Activated CD8-positive, alpha-beta memory T cell treated with anti-CD3 and anti-CD28 coated beads for 24 hours (primary cell): ENCODE results near the gene RGS6.

Experiments used
- DNase-seq: peaks from one replicate; pipeline ENCODE4 v3.0.0-alpha.2; 2020

Gene RGS6

GRCh38 chr14:72512925-72513324 lies 580.7 kb downstream of the RGS6 start:
- no peak for DNase-seq

GRCh38 chr14:72513346-72513745 lies 581.1 kb downstream of the RGS6 start:
- no peak for DNase-seq

GRCh38 chr14:72513965-72514659 lies 581.9 kb downstream of the RGS6 start:
- DNase-seq, result no peak

- DNase-seq, result no peak
These were observed 582.4 kb downstream of the RGS6 start for GRCh38 chr14:72514660-72515025.

DNA sequence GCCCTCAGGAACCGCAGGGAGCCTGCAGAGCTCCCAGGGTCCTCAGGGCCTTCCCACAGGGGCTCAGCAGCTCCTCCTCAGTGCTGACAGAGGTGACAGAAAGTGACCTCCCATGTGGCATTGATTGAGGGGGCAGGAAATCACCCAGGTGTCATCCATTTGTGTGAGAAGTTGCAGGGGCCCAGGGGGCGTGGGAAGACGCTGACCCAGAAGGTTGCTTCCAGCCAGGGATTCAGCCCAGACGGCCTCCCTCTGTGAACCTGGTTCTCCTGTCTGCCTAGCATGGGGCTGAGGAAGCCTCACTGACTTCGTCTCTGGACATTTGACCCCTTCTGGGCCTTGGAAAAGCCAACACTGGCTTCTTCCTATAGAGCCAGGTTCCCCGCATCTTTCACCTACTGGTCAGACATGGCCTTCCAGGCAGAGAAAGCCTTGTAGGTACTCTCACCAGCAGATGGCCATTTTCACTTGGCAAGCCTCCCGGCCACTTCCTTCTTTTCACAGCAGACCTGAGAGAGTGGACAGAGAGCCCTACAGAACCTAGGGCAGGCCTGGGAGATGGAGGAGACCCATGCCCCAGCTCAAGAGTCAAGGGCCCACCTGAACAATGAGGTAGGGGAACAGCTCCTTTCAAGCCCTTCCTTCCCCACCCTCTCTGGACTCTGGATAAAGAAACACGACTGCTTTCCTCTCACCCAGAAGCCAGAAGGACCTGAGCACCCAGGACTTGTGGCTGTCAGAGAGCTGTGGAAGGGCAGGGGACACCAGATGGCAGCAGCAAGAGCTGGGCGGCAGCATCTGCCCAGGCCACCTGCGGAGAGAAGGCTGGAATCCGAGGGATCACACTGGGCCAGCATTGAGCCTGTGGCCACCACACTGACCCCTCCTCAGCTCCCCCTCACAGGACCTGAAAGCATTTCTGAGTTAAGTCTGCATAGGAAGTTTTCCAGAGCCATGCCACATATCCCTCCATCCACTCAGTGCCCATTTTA lies 583.8 kb downstream of the RGS6 start:
- no peak for DNase-seq

DNA sequence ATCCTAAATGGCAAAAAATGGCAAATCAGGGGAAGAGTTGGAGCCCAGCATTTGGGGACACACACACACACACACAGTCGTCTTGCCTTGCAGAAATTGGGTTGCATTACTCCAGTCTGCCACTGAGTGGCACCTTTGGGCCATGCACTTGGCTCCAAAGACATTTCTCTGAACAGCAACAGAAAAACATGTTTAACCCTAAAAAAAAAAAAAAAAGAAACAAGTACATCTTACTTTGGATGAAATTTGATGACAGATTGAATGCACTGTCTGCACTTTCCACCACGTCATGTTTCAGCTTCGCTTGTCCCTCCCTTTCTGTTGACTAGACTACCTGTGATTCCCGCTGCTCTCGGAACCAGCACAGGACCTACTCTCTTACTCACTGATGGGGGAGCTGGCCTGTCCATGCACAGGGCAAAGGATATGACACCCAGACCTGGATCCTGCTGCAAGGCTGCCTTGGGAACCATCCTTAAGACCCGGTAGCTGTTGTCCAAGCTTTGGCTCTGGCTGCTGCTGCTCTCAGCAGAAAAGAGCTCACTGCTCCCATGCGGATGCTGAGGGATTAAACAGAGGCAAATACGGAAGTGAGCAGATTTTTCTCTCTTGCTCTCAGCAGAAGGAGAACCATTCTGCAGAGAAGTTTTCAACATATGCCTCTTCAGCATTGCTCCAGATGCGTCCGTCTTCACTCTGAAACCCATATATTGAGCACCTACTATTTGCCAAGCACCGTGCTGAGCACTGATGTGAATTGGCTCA lies 584.9 kb downstream of the RGS6 start:
- DNase-seq, result peak; percentile 88

DNA sequence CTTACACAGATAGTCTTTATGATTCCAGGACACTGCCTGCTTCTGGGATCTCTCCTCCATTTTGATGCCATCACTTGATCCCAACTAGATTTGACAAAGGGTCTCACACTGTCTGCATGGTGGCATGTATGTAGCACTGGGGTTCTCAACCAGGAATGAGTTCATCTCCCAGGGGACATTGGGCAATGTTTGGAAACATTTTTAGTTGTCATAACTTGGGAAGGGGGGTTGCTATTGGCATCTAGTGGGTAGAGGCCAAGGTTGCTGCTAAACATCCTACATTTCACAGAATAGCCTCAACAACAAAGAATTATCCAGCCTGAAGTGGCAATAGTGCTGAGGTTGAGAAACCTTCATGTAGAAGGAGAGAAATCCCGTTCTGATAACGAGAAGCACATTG lies 585.5 kb downstream of the RGS6 start:
- no peak for DNase-seq

DNA sequence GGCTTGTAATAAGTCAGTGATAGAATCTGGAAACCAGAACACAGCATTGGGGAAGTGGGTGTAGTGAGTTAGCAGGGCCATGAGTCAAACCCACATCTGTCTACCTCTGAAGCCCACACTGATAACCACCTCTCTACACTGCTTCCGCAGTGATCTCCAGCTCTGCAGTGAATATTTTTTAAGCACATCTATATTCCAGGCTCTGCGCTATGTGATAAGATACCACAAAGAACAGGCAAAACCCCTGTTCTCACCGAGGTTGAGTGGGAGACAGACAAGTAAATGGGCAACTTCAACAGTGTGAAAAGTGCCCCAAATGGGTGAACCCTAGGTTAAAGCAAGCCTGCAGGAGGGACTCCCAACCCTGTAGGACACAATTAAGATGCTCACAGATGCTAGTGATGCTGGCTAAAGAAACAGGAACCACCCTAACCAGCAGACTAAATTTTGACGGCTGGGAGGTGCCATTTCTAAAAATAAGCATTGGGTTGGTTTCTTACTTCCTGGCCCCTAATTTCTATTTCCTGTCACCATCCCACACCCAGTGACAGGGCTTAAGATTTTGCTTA lies 586.7 kb downstream of the RGS6 start:
- peak; percentile 73 for DNase-seq

DNA sequence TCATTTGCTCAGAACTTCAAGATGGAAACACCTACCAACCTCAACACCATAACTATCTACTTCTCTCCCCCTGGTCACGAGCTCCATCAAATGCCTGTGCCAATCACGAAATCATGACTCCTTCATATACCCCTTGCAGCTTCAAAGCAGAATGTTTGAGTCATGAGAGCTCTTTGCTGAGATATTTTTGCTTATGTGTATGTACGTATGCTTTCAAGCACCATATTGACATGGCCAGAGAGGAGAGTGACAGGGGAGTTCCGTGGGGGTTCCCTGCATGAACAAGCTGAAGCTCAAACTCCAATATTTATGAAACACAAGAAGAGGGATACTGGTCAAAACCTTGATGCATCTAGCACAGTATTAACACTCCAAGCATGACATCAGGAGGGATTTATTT lies 587.3 kb downstream of the RGS6 start:
- no peak for DNase-seq

DNA sequence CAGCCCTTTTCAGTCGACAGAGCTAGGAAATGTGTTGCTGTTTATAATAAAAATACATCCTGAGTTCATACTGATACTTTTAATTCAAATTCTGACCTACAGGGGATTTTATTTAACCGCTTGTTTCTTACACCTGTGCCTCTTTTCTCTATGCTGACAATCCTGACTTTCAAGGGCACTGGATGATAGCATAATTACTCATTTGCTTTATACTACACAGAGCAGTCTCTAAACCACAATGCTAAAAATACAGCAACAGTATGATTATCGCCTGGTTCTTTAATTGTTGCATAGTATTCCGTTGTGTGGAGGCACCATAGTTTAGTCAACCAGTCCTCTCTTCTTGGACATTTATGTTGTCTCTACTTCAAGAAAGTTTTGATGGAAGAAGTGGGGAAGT lies 588.8 kb downstream of the RGS6 start:
- DNase-seq, result no peak

DNA sequence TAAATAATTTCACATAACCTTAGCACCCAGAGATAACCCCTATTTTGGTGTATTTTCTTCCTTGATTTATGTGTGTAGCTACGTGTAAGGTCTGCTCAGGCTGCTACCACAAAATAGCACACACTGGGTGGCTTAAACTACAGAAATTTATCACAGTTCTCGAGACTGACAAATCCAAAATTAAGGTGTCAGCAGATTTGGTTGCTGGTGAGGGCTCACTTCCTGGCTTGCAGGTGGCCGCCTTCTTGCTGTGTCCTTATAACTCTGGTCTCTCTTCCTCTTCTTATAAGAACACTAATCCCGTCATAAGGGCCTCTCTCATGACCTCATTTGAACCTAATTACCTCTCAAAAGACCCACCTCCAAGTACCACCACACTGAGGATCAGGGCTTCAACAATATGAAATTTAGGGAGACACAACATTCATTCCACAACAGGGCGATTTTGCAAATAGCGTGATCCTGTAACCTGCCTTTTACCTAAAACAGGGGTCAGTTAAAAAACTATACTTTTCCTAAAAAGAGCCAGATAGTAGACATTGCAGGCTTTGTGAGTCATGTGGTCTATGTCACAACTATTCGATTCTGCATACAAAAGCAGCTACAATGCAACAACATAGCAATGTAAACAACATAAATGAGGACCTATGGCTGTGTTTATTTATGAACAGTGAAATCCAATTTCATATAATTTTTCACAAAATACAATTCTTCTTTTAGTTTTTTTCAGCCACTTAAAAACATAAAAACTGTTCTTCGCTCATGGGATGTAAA lies 589.9 kb downstream of the RGS6 start:
- DNase-seq, result no peak

GRCh38 chr14:72522847-72523246 lies 590.6 kb downstream of the RGS6 start:
- DNase-seq, result no peak

DNA sequence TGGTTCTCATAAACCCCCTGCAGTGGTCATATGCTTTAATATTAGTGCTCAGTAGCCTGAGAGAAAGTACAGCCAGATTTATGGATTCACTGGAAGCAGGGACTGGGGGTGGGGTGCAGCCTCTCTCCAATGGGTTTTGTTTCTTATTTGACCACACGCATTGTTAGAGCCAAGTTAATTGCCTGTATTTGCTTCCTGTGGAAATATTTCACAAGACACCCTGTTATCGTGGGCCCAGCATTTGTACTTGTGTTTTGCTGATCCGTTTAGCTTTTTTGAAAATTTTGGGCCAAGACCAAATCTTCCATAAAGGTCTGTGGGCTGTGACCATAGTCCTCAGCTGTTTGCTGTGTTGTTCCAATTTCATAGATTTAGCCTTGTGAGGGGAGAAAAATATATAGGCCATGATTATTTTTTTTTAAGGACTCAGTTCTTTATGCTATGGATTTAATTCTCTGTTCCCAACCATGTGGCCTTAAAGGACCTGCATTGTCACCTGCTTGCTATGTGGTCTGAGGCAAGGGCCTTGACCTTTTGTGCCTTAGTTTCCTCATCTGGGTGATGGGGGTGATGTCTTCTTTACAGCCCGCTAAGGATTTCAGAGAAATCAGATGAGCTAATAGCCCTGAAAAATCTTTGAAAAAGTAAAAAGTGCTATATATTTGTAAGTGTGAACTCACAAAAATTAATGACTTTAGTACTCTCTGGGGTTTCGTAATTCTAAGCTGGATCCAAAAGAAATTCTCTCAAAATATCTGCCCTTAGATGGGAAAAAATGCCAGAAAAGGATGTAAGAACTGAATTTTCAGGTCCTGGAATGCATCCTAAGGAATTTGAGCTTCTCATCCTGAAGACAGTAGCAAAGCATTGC lies 591.4 kb downstream of the RGS6 start:
- no peak for DNase-seq

DNA sequence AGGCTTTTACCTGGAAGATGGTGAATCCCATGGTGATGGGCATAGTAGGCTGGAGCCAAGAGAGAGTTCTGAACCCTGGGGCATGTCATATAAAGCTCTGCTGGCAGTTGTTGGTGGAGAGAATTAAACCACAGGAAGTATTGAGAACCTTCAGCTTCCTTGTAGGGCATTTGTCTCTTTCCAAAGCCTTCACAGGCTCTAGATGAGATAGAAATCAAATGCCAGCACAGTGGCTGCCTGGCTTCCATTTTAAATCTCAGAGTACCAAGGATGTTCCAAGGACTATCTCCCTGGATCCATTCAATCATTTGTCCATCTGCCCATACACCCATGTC lies 592.0 kb downstream of the RGS6 start:
- DNase-seq, result no peak

- no peak for DNase-seq
These were observed 593.1 kb downstream of the RGS6 start for GRCh38 chr14:72525087-72525915.

DNA sequence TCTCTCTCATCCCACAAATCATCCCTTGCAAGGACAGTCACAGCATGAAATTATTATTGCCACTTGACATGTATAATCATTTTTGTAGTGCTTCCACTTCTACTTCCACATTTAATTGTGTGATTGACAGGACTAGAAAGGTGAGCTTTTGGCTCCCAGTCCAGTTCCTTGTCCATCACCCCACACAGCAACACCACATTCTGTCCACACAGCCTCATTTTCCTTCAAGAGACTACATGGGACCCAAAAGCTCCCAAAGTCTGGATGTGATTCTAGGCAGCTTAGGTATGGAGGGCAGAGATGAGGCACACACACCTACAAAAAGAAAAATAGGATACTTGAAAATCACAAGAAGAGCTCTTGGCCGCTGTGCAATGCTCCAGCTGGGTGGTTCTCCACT lies 595.4 kb downstream of the RGS6 start:
- DNase-seq, result no peak

DNA sequence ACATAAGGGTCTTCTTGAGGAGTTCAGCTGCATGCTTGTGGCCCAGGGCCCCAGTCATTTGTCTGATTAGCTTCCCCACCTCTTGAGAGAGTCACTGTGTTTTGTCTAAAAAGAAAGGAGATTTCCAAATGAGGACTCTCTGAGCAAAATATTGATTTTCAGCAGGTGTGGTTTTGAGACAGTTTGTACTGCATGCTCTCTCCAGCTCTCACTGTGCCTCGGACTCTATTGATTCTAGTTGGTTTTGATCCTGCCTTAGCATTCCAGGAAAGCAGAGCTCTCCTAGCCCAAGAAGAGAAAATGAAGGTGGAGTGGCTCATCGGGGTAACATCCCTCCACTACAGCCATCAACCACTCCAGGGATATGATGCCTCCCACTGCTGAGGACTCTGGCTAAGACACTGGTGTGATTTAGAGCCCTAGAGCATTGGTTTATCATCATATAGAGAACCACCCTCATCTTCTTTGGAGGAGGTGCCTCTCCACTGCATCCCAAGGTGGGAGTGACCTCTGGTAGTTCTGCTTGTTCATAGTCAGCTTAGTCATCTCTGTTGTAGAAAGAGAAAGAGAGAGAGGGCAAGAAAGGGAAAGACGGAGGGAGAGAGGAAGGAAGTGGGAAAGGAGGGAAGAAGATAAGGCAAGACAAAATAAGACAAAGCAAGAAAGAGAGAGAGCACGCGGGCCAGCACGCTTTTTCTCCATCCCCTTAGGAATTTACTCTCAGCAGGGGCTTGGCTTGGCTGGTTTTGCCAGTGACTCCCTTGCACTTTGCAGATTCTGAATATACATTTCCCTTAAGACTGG lies 596.0 kb downstream of the RGS6 start:
- no peak for DNase-seq

DNA sequence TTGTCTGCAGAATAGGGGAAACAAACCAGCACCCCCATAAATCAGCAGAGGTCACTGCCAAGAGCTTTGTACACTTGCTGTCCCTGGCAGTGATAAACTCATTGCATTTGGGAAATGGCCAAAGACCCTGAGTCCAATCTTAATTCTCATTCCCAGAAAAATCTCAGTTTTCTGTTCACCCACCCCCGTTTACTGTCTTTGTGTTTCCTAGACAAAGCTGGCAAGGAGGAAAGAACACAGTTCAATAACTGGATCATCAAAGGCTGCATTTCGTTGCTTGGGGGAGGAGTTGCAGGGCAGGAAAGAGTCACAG lies 596.6 kb downstream of the RGS6 start:
- no peak for DNase-seq

DNA sequence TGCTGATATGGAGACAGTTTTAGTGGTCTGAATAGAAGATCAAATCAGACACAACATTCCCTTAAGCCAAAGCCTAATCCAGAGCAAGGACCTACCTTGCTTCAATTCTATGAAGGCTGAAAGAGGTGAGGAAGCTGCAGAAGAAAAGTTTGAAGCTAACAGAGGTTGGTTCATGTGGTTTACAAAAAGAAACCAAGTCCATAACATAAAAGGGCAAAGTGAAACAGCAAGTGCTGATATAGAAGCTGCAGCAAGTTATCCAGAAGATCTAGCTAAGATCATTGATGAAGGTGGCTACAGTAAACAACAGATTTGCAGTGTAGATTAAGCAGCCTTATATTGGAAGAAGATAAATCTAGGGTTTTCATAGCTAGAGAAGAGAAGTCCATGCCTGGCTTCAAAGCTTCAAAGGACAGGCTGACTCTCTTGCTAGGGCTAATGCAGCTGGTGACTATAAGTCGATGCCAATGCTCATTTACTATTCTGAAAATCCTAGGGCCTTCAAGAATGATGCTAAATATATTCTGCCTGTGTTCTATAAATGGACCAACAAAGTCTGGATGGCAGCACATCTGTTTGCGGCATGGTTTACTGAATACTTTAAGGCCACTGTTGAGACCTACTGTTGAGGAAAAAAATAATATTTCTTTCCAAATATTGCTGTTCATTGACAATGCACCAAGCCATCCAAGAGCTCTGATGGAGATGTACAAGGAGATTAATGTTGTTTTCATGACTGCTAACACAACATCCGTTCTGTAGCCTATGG lies 600.6 kb downstream of the RGS6 start:
- no peak for DNase-seq
